AML-193 (cell line): ENCODE results near the gene RFTN1.
A peak's percentile ranks its signal among the peaks of the same experiment; 100 is the strongest.
"Not testable (repeated sequence)": the region's sequence is repeated elsewhere in the genome, so short reads cannot be mapped to it uniquely, and the experiment has no call there.

Experiments used
- DNase-seq, 2 experiments: peaks; one replicate each; lab custom pipeline; 2025; lab: John Stamatoyannopoulos, UW

Gene RFTN1

GRCh38 chr3:16326724-16327349 is 186.7 kb downstream of the RFTN1 start:
- no peak for DNase-seq

- DNase-seq: no peak
Measured at GRCh38 chr3:16325850-16326249, 187.6 kb downstream of the RFTN1 start.

GRCh38 chr3:16323737-16324136 is 189.8 kb downstream of the RFTN1 start:
- DNase-seq: no peak

GRCh38 chr3:16322189-16322588 is 191.3 kb downstream of the RFTN1 start:
- no peak for DNase-seq

GRCh38 chr3:16320711-16321110 is 192.8 kb downstream of the RFTN1 start:
- no peak for DNase-seq

GRCh38 chr3:16319723-16320122 is 193.8 kb downstream of the RFTN1 start:
- DNase-seq: no peak

GRCh38 chr3:16319307-16319706 is 194.2 kb downstream of the RFTN1 start:
- DNase-seq: peak; percentile 38 to 48

GRCh38 chr3:16318176-16318575 is 195.3 kb downstream of the RFTN1 start:
- no peak for DNase-seq

- DNase-seq: no peak
Measured at GRCh38 chr3:16317561-16317945, 195.9 kb downstream of the RFTN1 start.

- DNase-seq: no peak
Measured at GRCh38 chr3:16316847-16317560, 196.5 kb downstream of the RFTN1 start.

- no peak for DNase-seq
Measured at GRCh38 chr3:16316396-16316795, 197.1 kb downstream of the RFTN1 start.

GRCh38 chr3:16315623-16316022 is 197.9 kb downstream of the RFTN1 start:
- no peak for DNase-seq

- peak in 1 of 2 experiments; percentile 19 for DNase-seq
Measured at GRCh38 chr3:16313886-16314645, 199.4 kb downstream of the RFTN1 start.

GRCh38 chr3:16311960-16312451 is 201.5 kb downstream of the RFTN1 start:
- DNase-seq: peak; percentile 80 to 84

- DNase-seq: not testable (repeated sequence)
Measured at GRCh38 chr3:16310486-16310885, 203.0 kb downstream of the RFTN1 start.

- peak in 1 of 2 experiments; percentile 24 for DNase-seq
Measured at GRCh38 chr3:16309558-16309957, 203.9 kb downstream of the RFTN1 start.

- DNase-seq: no peak
Measured at GRCh38 chr3:16308727-16309126, 204.8 kb downstream of the RFTN1 start.

- DNase-seq: no peak
Measured at GRCh38 chr3:16307832-16308531, 205.5 kb downstream of the RFTN1 start.

GRCh38 chr3:16305111-16305541 is 208.4 kb downstream of the RFTN1 start:
- DNase-seq: no peak

- DNase-seq: no peak
Measured at GRCh38 chr3:16304061-16305010, 209.2 kb downstream of the RFTN1 start.

- no peak for DNase-seq
Measured at GRCh38 chr3:16303037-16303575, 210.4 kb downstream of the RFTN1 start.
